ENCODE data around the gene MYO5A.

MYO5A gene

GRCh38 chr15:52537459-52537858 is 8.8 kb upstream of the MYO5A start:
- TF ChIP-seq GABPA (IDR thresholded peaks at IDR 0.05; ENCODE audit: low read depth): no peak
- Histone ChIP-seq H3K27ac (replicated peaks) (no peak overlapping the region), H3K4me3 (replicated peaks; ENCODE audit: insufficient read depth, low read length) (no peak overlapping the region), H3K27me3 (ENCODE audit: insufficient read depth, poor library complexity, severe bottlenecking) (no peaks in the 10 kb centered on the region)
- DNase-seq (ENCODE audit: low read depth in 1 of 2, low spot score in 1 of 2): no peak

GRCh38 chr15:52532427-52532826 is 3.7 kb upstream of the MYO5A start:
- no peaks in the 10 kb centered on the region for H3K27me3 ChIP-seq (ENCODE audit: insufficient read depth, poor library complexity, severe bottlenecking)
- TF ChIP-seq POLR2AphosphoS5 (IDR thresholded peaks at IDR 0.05; ENCODE audit: low read depth) (no peak), SPI1 (IDR thresholded peaks at IDR 0.05; ENCODE audit: borderline replicate concordance, low read depth) (peak; percentile 22; the same call in 1 of the 2 replicates)
- H3K4me3 ChIP-seq (replicated peaks; ENCODE audit: insufficient read depth, low read length): no peak overlapping the region
- no peak for DNase-seq (ENCODE audit: low read depth in 1 of 2, low spot score in 1 of 2)
- H3K27ac ChIP-seq (replicated peaks): no peak overlapping the region

- Histone ChIP-seq H3K27me3 (ENCODE audit: insufficient read depth, poor library complexity, severe bottlenecking) (no peaks in the 10 kb centered on the region), H3K4me3 (replicated peaks; ENCODE audit: insufficient read depth, low read length) (no peak overlapping the region), H3K27ac (replicated peaks) (no peak overlapping the region)
- TF ChIP-seq CTCF (IDR thresholded peaks at IDR 0.05; ENCODE audit: insufficient read depth, low read length) (no peak), GABPA (IDR thresholded peaks at IDR 0.05; ENCODE audit: low read depth) (no peak), REST (IDR thresholded peaks at IDR 0.05; ENCODE audit: insufficient replicate concordance, low read depth) (no peak), SPI1 (IDR thresholded peaks at IDR 0.05; ENCODE audit: borderline replicate concordance, low read depth) (no peak), POLR2AphosphoS5 (IDR thresholded peaks at IDR 0.05; ENCODE audit: low read depth) (no peak)
- DNase-seq (ENCODE audit: low read depth in 1 of 2, low spot score in 1 of 2): no peak
These were observed 1.3 kb upstream of the MYO5A start for GRCh38 chr15:52529940-52530339.

- Histone ChIP-seq H3K27ac (replicated peaks) (peak overlapping the region; percentile 37; the same call in 1 of the 2 replicates), H3K4me3 (replicated peaks; ENCODE audit: insufficient read depth, low read length) (peak overlapping the region; percentile 71), H3K27me3 (ENCODE audit: insufficient read depth, poor library complexity, severe bottlenecking) (no peaks in the 10 kb centered on the region)
- TF ChIP-seq GABPA (IDR thresholded peaks at IDR 0.05; ENCODE audit: low read depth): no peak
- no peak for TF ChIP-seq SPI1 (IDR thresholded peaks at IDR 0.05; ENCODE audit: borderline replicate concordance, low read depth)
- no peak for TF ChIP-seq REST (IDR thresholded peaks at IDR 0.05; ENCODE audit: insufficient replicate concordance, low read depth)
- no peak for TF ChIP-seq POLR2AphosphoS5 (IDR thresholded peaks at IDR 0.05; ENCODE audit: low read depth)
- no peak for TF ChIP-seq CTCF (IDR thresholded peaks at IDR 0.05; ENCODE audit: insufficient read depth, low read length)
- DNase-seq (ENCODE audit: low read depth in 1 of 2, low spot score in 1 of 2): no peak
These were observed 753 bp upstream of the MYO5A start for GRCh38 chr15:52529341-52529924.
